Measurements from ENCODE around the gene MAG. TPM values are rescaled to one million over a fixed set of nuclear protein-coding genes. Genes with fewer than 3 reads are reported as not detected.

The MAG gene
- total and polyA plus RNA-seq, 2 of the 8 experiments (the other 6 are each of a cell fraction or from before 2014, with no cell fraction given): 0.20 to 1.3 TPM

GRCh38 chr19:35274323-35274722 lies 17.6 kb upstream of the MAG start:
- H2BK20ac ChIP-seq (ENCODE audit: low read length): no peak overlapping the region
- H3K4me2 ChIP-seq (ENCODE audit: insufficient read depth in 1 of 2, low read depth in 2 of 2, low read length in 2 of 2): no peak overlapping the region
- H3K36me3 ChIP-seq (ENCODE audit: control insufficient read depth in 2 of 4, insufficient read depth in 4 of 4, low read length in 3 of 4): peaks cover 16 to 28% (median 25%) of the 10 kb centered on the region in 4 experiments
- H2AFZ ChIP-seq (ENCODE audit: low read length): no peak overlapping the region
- H2BK12ac ChIP-seq (ENCODE audit: low read depth, low read length): no peak overlapping the region
- no peaks in the 10 kb centered on the region for H3K27me3 ChIP-seq (replicated peaks in 1 of 4; ENCODE audit: control insufficient read depth in 3 of 4, extremely low read depth in 1 of 4, insufficient read depth in 3 of 4, low read length in 3 of 4)
- ChIA-PET POLR2A (ENCODE audit: partially characterized antibody) (interaction anchor here (0.6 to 2.8 kb wide), 6 partner anchors 7 to 221 kb away, joined by 3 to 15 read pairs (median 5); partner anchors contain the start of gene HAMP), CTCF (ENCODE audit: partially characterized antibody) (interaction anchor here (1.2 to 1.8 kb wide), 2 partner anchors 13 kb away, joined by 3 to 5 read pairs; no protein-coding TSS in a partner anchor)
- no peak overlapping the region for H4K8ac ChIP-seq (ENCODE audit: extremely low read depth, insufficient read depth, low read length)
- H4K91ac ChIP-seq (replicated peaks; ENCODE audit: insufficient read length, low read length): no peak overlapping the region
- H3K23me2 ChIP-seq (ENCODE audit: low read depth, low read length): no peaks in the 10 kb centered on the region; the same call in 1 of the 2 replicates
- no peak overlapping the region for H3K18ac ChIP-seq (ENCODE audit: extremely low read depth, low read length)
- no peak overlapping the region for H4K5ac ChIP-seq (ENCODE audit: insufficient read length, low read depth, low read length)
- no peak for DNase-seq (ENCODE audit: low read depth in 1 of 2, low spot score in 2 of 2)
- 88% methylated on average over 3 of the region's 5 CpGs; no CpG with 5 or more reads in 1 of the 2 experiments for WGBS, 2 experiments (ENCODE audit: extremely low coverage in 1 of 2, insufficient coverage in 1 of 2, insufficient read length in 1 of 2, insufficient replicate concordance in 2 of 2, low coverage in 1 of 2, low lambda C conversion rate in 2 of 2, missing lambda C conversion rate in 1 of 2)
- no peak overlapping the region for H3K4me3 ChIP-seq (ENCODE audit: extremely low read depth in 1 of 4, insufficient read depth in 2 of 4, low read depth in 3 of 4, low read length in 4 of 4)
- no peak overlapping the region for H2BK5ac ChIP-seq (ENCODE audit: low read depth, low read length)
- H3K9ac ChIP-seq (replicated peaks in 1 of 4; ENCODE audit: extremely low read depth in 1 of 4, low read depth in 3 of 4, low read length in 3 of 4): no peak overlapping the region; a peak in 1 of 7 replicates
- no peak overlapping the region for H3K4ac ChIP-seq (replicated peaks; ENCODE audit: insufficient read length, low read depth, low read length)
- peaks cover 0 to 6% (median 2%) of the 10 kb centered on the region in 4 experiments; a peak in 3 of 7 replicates for H3K4me1 ChIP-seq (replicated peaks in 1 of 4; ENCODE audit: control insufficient read depth in 3 of 4, insufficient read depth in 4 of 4, low read length in 3 of 4)
- H4K20me1 ChIP-seq (replicated peaks in 1 of 2; ENCODE audit: control insufficient read depth in 1 of 2, insufficient read depth in 2 of 2, low read length in 2 of 2): peaks cover 0 to 10% of the 10 kb centered on the region in 2 experiments
- 0 out of 4 replicates have a peak, but pooled peaks cover 0 to 5% of the 10 kb centered on the region in 2 experiments for H3K79me2 ChIP-seq (ENCODE audit: control insufficient read depth in 1 of 2, insufficient read depth in 2 of 2, low read length in 2 of 2)
- no peak overlapping the region for H3K23ac ChIP-seq (ENCODE audit: insufficient read length)
- no peak overlapping the region for H2AK5ac ChIP-seq (ENCODE audit: low read depth, low read length)
- no peak overlapping the region for H3K27ac ChIP-seq (ENCODE audit: low read depth, low read length)
- no peak overlapping the region for H2BK120ac ChIP-seq (replicated peaks; ENCODE audit: low read depth, low read length)
- no peak overlapping the region for H3K56ac ChIP-seq (replicated peaks; ENCODE audit: insufficient read length, low read depth, low read length)
- no peak overlapping the region for H2BK15ac ChIP-seq (ENCODE audit: low read length)
- H3K9me3 ChIP-seq (ENCODE audit: insufficient read depth in 2 of 2, low read depth in 1 of 2, low read length in 1 of 2): no peaks in the 10 kb centered on the region
- no peak for FAIRE-seq
- H3K79me1 ChIP-seq (ENCODE audit: low read depth, low read length): peaks cover 3% of the 10 kb centered on the region; the same call in 1 of the 2 replicates
- H3K14ac ChIP-seq (ENCODE audit: insufficient read length): no peak overlapping the region
- TF ChIP-seq HDAC2 (IDR thresholded peaks at IDR 0.05; ENCODE audit: borderline replicate concordance in 1 of 2, low read depth in 2 of 2, low read length in 2 of 2): no peak
- TF ChIP-seq MAX (IDR thresholded peaks at IDR 0.05): no peak
- no peak for TF ChIP-seq SRF (IDR thresholded peaks at IDR 0.05; ENCODE audit: low read depth, low read length)
- TF ChIP-seq CHD1 (IDR thresholded peaks at IDR 0.05; ENCODE audit: low read depth, low read length): no peak
- TF ChIP-seq EZH2 (IDR thresholded peaks at IDR 0.05; ENCODE audit: low read depth, low read length, severe bottlenecking): no peak

All from H1 (cell line).